ENCODE data around the gene IQSEC2. TPM values are rescaled to one million over a fixed set of nuclear protein-coding genes. Genes with fewer than 3 reads are reported as not detected.

The IQSEC2 gene
- total RNA-seq, 1 donor from 2014 or later, result 18.1 TPM

- H3K27me3 Mint-ChIP-seq, result no peaks in the 10 kb centered on the region
- no peak for TF ChIP-seq CTCF (IDR thresholded peaks at IDR 0.05; ENCODE audit: unreplicated experiment)
- DNase-seq (ENCODE audit: low spot score, unreplicated experiment), result no peak
- no peaks in the 10 kb centered on the region for H3K4me1 Mint-ChIP-seq (ENCODE audit: low read depth)
- H3K27ac Mint-ChIP-seq, result no peak overlapping the region
- no peak overlapping the region for H3K4me3 Mint-ChIP-seq (ENCODE audit: low read depth)
- H3K36me3 Mint-ChIP-seq (ENCODE audit: insufficient read depth), result peaks cover 3% of the 10 kb centered on the region
- peaks cover 13% of the 10 kb centered on the region for H3K9me3 Mint-ChIP-seq (ENCODE audit: low read depth)
These were observed 26.6 kb downstream of the IQSEC2 start for GRCh38 chrX:53254570-53255461.

GRCh38 chrX:53253293-53254020 lies 27.9 kb downstream of the IQSEC2 start:
- no peak for DNase-seq (ENCODE audit: low spot score, unreplicated experiment)
- no peak for TF ChIP-seq CTCF (IDR thresholded peaks at IDR 0.05; ENCODE audit: unreplicated experiment)
- H3K9me3 Mint-ChIP-seq (ENCODE audit: low read depth), result peaks cover 12% of the 10 kb centered on the region
- H3K27ac Mint-ChIP-seq, result no peak overlapping the region
- peaks cover 3% of the 10 kb centered on the region for H3K36me3 Mint-ChIP-seq (ENCODE audit: insufficient read depth)
- H3K4me1 Mint-ChIP-seq (ENCODE audit: low read depth), result no peaks in the 10 kb centered on the region
- H3K27me3 Mint-ChIP-seq, result no peaks in the 10 kb centered on the region
- no peak overlapping the region for H3K4me3 Mint-ChIP-seq (ENCODE audit: low read depth)

- no peaks in the 10 kb centered on the region for H3K4me1 Mint-ChIP-seq (ENCODE audit: low read depth)
- no peak overlapping the region for H3K27ac Mint-ChIP-seq
- H3K9me3 Mint-ChIP-seq (ENCODE audit: low read depth), result peaks cover 5% of the 10 kb centered on the region
- DNase-seq (ENCODE audit: low spot score, unreplicated experiment), result no peak
- no peak for TF ChIP-seq CTCF (IDR thresholded peaks at IDR 0.05; ENCODE audit: unreplicated experiment)
- no peak overlapping the region for H3K4me3 Mint-ChIP-seq (ENCODE audit: low read depth)
- peaks cover 4% of the 10 kb centered on the region for H3K36me3 Mint-ChIP-seq (ENCODE audit: insufficient read depth)
- no peaks in the 10 kb centered on the region for H3K27me3 Mint-ChIP-seq
These were observed 30.1 kb downstream of the IQSEC2 start for GRCh38 chrX:53251307-53251706.

- DNase-seq (ENCODE audit: low spot score, unreplicated experiment), result no peak
- H3K27ac Mint-ChIP-seq, result no peak overlapping the region
- peaks cover 5% of the 10 kb centered on the region for H3K9me3 Mint-ChIP-seq (ENCODE audit: low read depth)
These were observed 30.8 kb downstream of the IQSEC2 start for GRCh38 chrX:53250556-53250955.

More at GRCh38 chrX:53250556-53250955, 30.8 kb downstream of the IQSEC2 start:
- no peak for TF ChIP-seq CTCF (IDR thresholded peaks at IDR 0.05; ENCODE audit: unreplicated experiment)
- H3K4me3 Mint-ChIP-seq (ENCODE audit: low read depth), result no peak overlapping the region
- no peaks in the 10 kb centered on the region for H3K4me1 Mint-ChIP-seq (ENCODE audit: low read depth)
- H3K27me3 Mint-ChIP-seq, result no peaks in the 10 kb centered on the region
- peaks cover 7% of the 10 kb centered on the region for H3K36me3 Mint-ChIP-seq (ENCODE audit: insufficient read depth)
